OCI-LY7 (cell line): Measurements from ENCODE around the gene ADARB2.

Experiments
- EZH2phosphoT487 ChIP-seq: fragments of 200-600 bp; sonication (generic); IDR thresholded peaks from 2 replicates; pipeline ENCODE4 v1.6.1; 2018; ENCODE audit warnings: low read depth, borderline replicate concordance, mild to moderate bottlenecking, mixed run types, antibody characterized with exemption, low read length, moderate library complexity, mixed read lengths
- TF ChIP-seq, protein P1 (sequence below): fragments of 200-600 bp; sonication (generic); conservative IDR thresholded peaks from 2 replicates; pipeline ENCODE4 v1.5.1; 2014; ENCODE audit warnings: mild to moderate bottlenecking, antibody characterized with exemption, low read length, moderate library complexity, mixed read lengths

DNA sequence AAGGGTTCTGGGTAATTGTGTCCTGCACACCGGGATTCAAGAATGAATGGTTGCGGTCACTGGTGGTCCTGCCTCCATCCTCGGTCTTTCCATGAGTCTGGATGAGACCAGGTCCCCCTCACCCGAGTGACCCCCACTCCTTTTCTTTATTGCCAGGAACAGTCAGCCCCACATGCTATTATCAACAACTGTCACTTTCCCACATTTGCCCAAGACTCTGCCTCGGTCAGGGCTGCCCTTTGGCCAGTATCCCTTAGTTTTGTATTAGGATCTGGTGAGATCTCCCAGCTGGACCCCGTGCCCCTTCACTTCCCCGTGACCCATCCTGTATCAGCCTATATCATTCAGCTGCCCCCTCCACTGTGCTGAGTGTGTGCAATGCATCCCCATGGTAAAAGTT, 288.3 kb downstream of the ADARB2 start:
- TF ChIP-seq, protein P1, sequence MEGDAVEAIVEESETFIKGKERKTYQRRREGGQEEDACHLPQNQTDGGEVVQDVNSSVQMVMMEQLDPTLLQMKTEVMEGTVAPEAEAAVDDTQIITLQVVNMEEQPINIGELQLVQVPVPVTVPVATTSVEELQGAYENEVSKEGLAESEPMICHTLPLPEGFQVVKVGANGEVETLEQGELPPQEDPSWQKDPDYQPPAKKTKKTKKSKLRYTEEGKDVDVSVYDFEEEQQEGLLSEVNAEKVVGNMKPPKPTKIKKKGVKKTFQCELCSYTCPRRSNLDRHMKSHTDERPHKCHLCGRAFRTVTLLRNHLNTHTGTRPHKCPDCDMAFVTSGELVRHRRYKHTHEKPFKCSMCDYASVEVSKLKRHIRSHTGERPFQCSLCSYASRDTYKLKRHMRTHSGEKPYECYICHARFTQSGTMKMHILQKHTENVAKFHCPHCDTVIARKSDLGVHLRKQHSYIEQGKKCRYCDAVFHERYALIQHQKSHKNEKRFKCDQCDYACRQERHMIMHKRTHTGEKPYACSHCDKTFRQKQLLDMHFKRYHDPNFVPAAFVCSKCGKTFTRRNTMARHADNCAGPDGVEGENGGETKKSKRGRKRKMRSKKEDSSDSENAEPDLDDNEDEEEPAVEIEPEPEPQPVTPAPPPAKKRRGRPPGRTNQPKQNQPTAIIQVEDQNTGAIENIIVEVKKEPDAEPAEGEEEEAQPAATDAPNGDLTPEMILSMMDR: no peak
- TF ChIP-seq EZH2phosphoT487: no peak
